ENCODE data around the gene STOM. TPM values are rescaled to one million over a fixed set of nuclear protein-coding genes. Genes with fewer than 3 reads are reported as not detected.
A peak's percentile ranks its signal among the peaks of the same experiment; 100 is the strongest.
"Not testable (repeated sequence)": the region's sequence is repeated elsewhere in the genome, so short reads cannot be mapped to it uniquely, and the experiment has no call there.

The STOM gene
- total RNA-seq = 100 to 1,000 TPM; 375 to 384 TPM
- 100 to 1,000 TPM in 1 of 2 donors, 10 to 100 TPM in 1; 80.0 to 115 TPM for polyA plus RNA-seq
- long read RNA-seq, donor 1, transcript STOM-201 (7 exons, 3,010 nt) = major isoform, 361 of 469 reads
- long read RNA-seq, donor 1, partial matches to known transcripts = 45 of 469 reads
- long read RNA-seq, donor 1, other reads (novel, unspliced or antisense) = 63 of 469 reads
- long read RNA-seq, donor 2, transcript STOM-201 (7 exons, 3,010 nt) = major isoform, 233 of 275 reads
- long read RNA-seq, donor 2, partial matches to known transcripts = 7 of 275 reads
- long read RNA-seq, donor 2, other reads (novel, unspliced or antisense) = 35 of 275 reads

- Histone ChIP-seq H3K9me3 (ENCODE audit: control insufficient read depth, low read length) (no peaks in the 10 kb centered on the region), H3K36me3 (ENCODE audit: control insufficient read depth in 1 of 2, insufficient read depth in 2 of 2, low read length in 1 of 2) (no peaks in the 10 kb centered on the region), H3K27me3 (ENCODE audit: control insufficient read depth in 1 of 2, insufficient read depth in 2 of 2, low read length in 1 of 2) (no peaks in the 10 kb centered on the region), H3K27ac (ENCODE audit: low read depth in 1 of 2, low read length in 2 of 2) (peak within 1 kb of the TSS; percentile 62 to 78), H3K4me1 (ENCODE audit: control insufficient read depth in 1 of 2, insufficient read depth in 2 of 2, low read length in 2 of 2) (peaks cover 0 to 6% of the 10 kb centered on the region in 2 donors), H3K4me3 (ENCODE audit: low read length in 2 of 2) (peak within 1 kb of the TSS; percentile 48 to 84)
- intact Hi-C loops (cut with DNase I) = loop anchor here (2.0 to 5.0 kb wide), 3 partner anchors 49 to 102 kb away; partner anchors contain the start of gene GSN (in 2 of the 2)
- ATAC-seq (ENCODE audit: low FRiP score) = peak; percentile 89
- 1% methylated on average over 49 to 52 of the region's 52 CpGs for WGBS, 2 donors
- DNase-seq = peak; percentile 92 to 96
Observed at GRCh38 chr9:121369595-121370265, at the start of gene STOM. Gene STOM, minus strand, starts transcription at chr9:121370250. Its CDS starts 63 bp downstream, at chr9:121370187.

- no peak overlapping the region for H3K27ac ChIP-seq (ENCODE audit: low read depth in 1 of 2, low read length in 2 of 2)
- DNase-seq (no peak), ATAC-seq (ENCODE audit: low FRiP score) (no peak)
- no peak overlapping the region for H3K4me3 ChIP-seq (ENCODE audit: low read length in 2 of 2)
- H3K4me1 ChIP-seq (ENCODE audit: control insufficient read depth in 1 of 2, insufficient read depth in 2 of 2, low read length in 2 of 2) = no peaks in the 10 kb centered on the region
- intact Hi-C loops (cut with DNase I) = no loop called here
- no peaks in the 10 kb centered on the region for H3K36me3 ChIP-seq (ENCODE audit: control insufficient read depth in 1 of 2, insufficient read depth in 2 of 2, low read length in 1 of 2)
- H3K9me3 ChIP-seq (ENCODE audit: control insufficient read depth, low read length) = no peaks in the 10 kb centered on the region
- 87 to 94% methylated on average over 3 of the region's 3 CpGs for WGBS, 2 donors
- no peaks in the 10 kb centered on the region for H3K27me3 ChIP-seq (ENCODE audit: control insufficient read depth in 1 of 2, insufficient read depth in 2 of 2, low read length in 1 of 2)
Observed at GRCh38 chr9:121411993-121412392, 41.9 kb upstream of the STOM start.

- Histone ChIP-seq H3K4me3 (ENCODE audit: low read length in 2 of 2) (no peak overlapping the region), H3K27ac (ENCODE audit: low read depth in 1 of 2, low read length in 2 of 2) (no peak overlapping the region), H3K4me1 (ENCODE audit: control insufficient read depth in 1 of 2, insufficient read depth in 2 of 2, low read length in 2 of 2) (no peaks in the 10 kb centered on the region), H3K27me3 (ENCODE audit: control insufficient read depth in 1 of 2, insufficient read depth in 2 of 2, low read length in 1 of 2) (no peaks in the 10 kb centered on the region), H3K9me3 (ENCODE audit: control insufficient read depth, low read length) (no peaks in the 10 kb centered on the region), H3K36me3 (ENCODE audit: control insufficient read depth in 1 of 2, insufficient read depth in 2 of 2, low read length in 1 of 2) (no peaks in the 10 kb centered on the region)
- DNase-seq (no peak), ATAC-seq (ENCODE audit: low FRiP score) (no peak)
- intact Hi-C loops (cut with DNase I) = no loop called here
- 86 to 97% methylated on average over 1 of the region's 1 CpG for WGBS, 2 donors
Observed at GRCh38 chr9:121405899-121406298, 35.8 kb upstream of the STOM start.

- Histone ChIP-seq H3K4me1 (ENCODE audit: control insufficient read depth in 1 of 2, insufficient read depth in 2 of 2, low read length in 2 of 2) (no peaks in the 10 kb centered on the region), H3K27ac (ENCODE audit: low read depth in 1 of 2, low read length in 2 of 2) (no peak overlapping the region), H3K27me3 (ENCODE audit: control insufficient read depth in 1 of 2, insufficient read depth in 2 of 2, low read length in 1 of 2) (no peaks in the 10 kb centered on the region), H3K9me3 (ENCODE audit: control insufficient read depth, low read length) (no peaks in the 10 kb centered on the region), H3K4me3 (ENCODE audit: low read length in 2 of 2) (no peak overlapping the region), H3K36me3 (ENCODE audit: control insufficient read depth in 1 of 2, insufficient read depth in 2 of 2, low read length in 1 of 2) (no peaks in the 10 kb centered on the region)
- 70 to 71% methylated on average over 2 of the region's 2 CpGs for WGBS, 2 donors
- intact Hi-C loops (cut with DNase I) = no loop called here
- no peak for ATAC-seq (ENCODE audit: low FRiP score)
- DNase-seq = no peak
Observed at GRCh38 chr9:121404906-121405305, 34.9 kb upstream of the STOM start.

GRCh38 chr9:121399883-121400607, 30.0 kb upstream of the STOM start:
- H3K27me3 ChIP-seq (ENCODE audit: control insufficient read depth in 1 of 2, insufficient read depth in 2 of 2, low read length in 1 of 2) = no peaks in the 10 kb centered on the region
- DNase-seq (no peak), ATAC-seq (ENCODE audit: low FRiP score) (peak; percentile 71)
- 20 to 21% methylated on average over 9 of the region's 9 CpGs for WGBS, 2 donors
- H3K4me3 ChIP-seq (ENCODE audit: low read length in 2 of 2) = no peak overlapping the region
- no peaks in the 10 kb centered on the region for H3K9me3 ChIP-seq (ENCODE audit: control insufficient read depth, low read length)
- H3K4me1 ChIP-seq (ENCODE audit: control insufficient read depth in 1 of 2, insufficient read depth in 2 of 2, low read length in 2 of 2) = no peaks in the 10 kb centered on the region
- H3K36me3 ChIP-seq (ENCODE audit: control insufficient read depth in 1 of 2, insufficient read depth in 2 of 2, low read length in 1 of 2) = no peaks in the 10 kb centered on the region
- no peak overlapping the region for H3K27ac ChIP-seq (ENCODE audit: low read depth in 1 of 2, low read length in 2 of 2)
- intact Hi-C loops (cut with DNase I) = loop anchor here (2.0 to 5.0 kb wide), 2 partner anchors 83 to 187 kb away; no protein-coding TSS in a partner anchor

GRCh38 chr9:121399126-121399882, 29.3 kb upstream of the STOM start:
- H3K4me1 ChIP-seq (ENCODE audit: control insufficient read depth in 1 of 2, insufficient read depth in 2 of 2, low read length in 2 of 2) = no peaks in the 10 kb centered on the region
- DNase-seq = no peak
- H3K27me3 ChIP-seq (ENCODE audit: control insufficient read depth in 1 of 2, insufficient read depth in 2 of 2, low read length in 1 of 2) = no peaks in the 10 kb centered on the region
- ATAC-seq (ENCODE audit: low FRiP score) = no peak
- H3K4me3 ChIP-seq (ENCODE audit: low read length in 2 of 2) = no peak overlapping the region
- H3K9me3 ChIP-seq (ENCODE audit: control insufficient read depth, low read length) = no peaks in the 10 kb centered on the region
- intact Hi-C loops (cut with DNase I) = loop anchor here in 1 of 2 donors (5.0 kb wide), 1 partner anchor 82 kb away; no protein-coding TSS in a partner anchor
- WGBS, 2 donors = 89 to 90% methylated on average over 4 of the region's 4 CpGs
- no peaks in the 10 kb centered on the region for H3K36me3 ChIP-seq (ENCODE audit: control insufficient read depth in 1 of 2, insufficient read depth in 2 of 2, low read length in 1 of 2)
- no peak overlapping the region for H3K27ac ChIP-seq (ENCODE audit: low read depth in 1 of 2, low read length in 2 of 2)

GRCh38 chr9:121398374-121398773, 28.3 kb upstream of the STOM start:
- no peak overlapping the region for H3K4me3 ChIP-seq (ENCODE audit: low read length in 2 of 2)
- no peaks in the 10 kb centered on the region for H3K36me3 ChIP-seq (ENCODE audit: control insufficient read depth in 1 of 2, insufficient read depth in 2 of 2, low read length in 1 of 2)
- H3K4me1 ChIP-seq (ENCODE audit: control insufficient read depth in 1 of 2, insufficient read depth in 2 of 2, low read length in 2 of 2) = no peaks in the 10 kb centered on the region
- WGBS, 2 donors = 73 to 74% methylated on average over 5 of the region's 5 CpGs
- ATAC-seq (ENCODE audit: low FRiP score) = no peak
- DNase-seq = no peak
- intact Hi-C loops (cut with DNase I) = loop anchor here in 1 of 2 donors (5.0 kb wide), 1 partner anchor 81 kb away; no protein-coding TSS in a partner anchor
- H3K27me3 ChIP-seq (ENCODE audit: control insufficient read depth in 1 of 2, insufficient read depth in 2 of 2, low read length in 1 of 2) = no peaks in the 10 kb centered on the region
- no peak overlapping the region for H3K27ac ChIP-seq (ENCODE audit: low read depth in 1 of 2, low read length in 2 of 2)
- H3K9me3 ChIP-seq (ENCODE audit: control insufficient read depth, low read length) = no peaks in the 10 kb centered on the region

- WGBS, 2 donors = 95 to 97% methylated on average over 1 of the region's 1 CpG
- intact Hi-C loops (cut with DNase I) = loop anchor here in 1 of 2 donors (5.0 kb wide), 1 partner anchor 80 kb away; no protein-coding TSS in a partner anchor
Observed at GRCh38 chr9:121397277-121397676, 27.2 kb upstream of the STOM start.

More at GRCh38 chr9:121397277-121397676, 27.2 kb upstream of the STOM start:
- H3K27ac ChIP-seq (ENCODE audit: low read depth in 1 of 2, low read length in 2 of 2); H3K36me3 ChIP-seq (ENCODE audit: control insufficient read depth in 1 of 2, insufficient read depth in 2 of 2, low read length in 1 of 2); DNase-seq; H3K27me3 ChIP-seq (ENCODE audit: control insufficient read depth in 1 of 2, insufficient read depth in 2 of 2, low read length in 1 of 2); ATAC-seq (ENCODE audit: low FRiP score); H3K4me1 ChIP-seq (ENCODE audit: control insufficient read depth in 1 of 2, insufficient read depth in 2 of 2, low read length in 2 of 2); H3K9me3 ChIP-seq (ENCODE audit: control insufficient read depth, low read length); H3K4me3 ChIP-seq (ENCODE audit: low read length in 2 of 2): not testable (repeated sequence)
